Caco-2 (cell line): ENCODE measurements around the gene RPUSD3. TPM values are rescaled to one million over a fixed set of nuclear protein-coding genes. Genes with fewer than 3 reads are reported as not detected.

Source experiments
- BruUV-seq: library from RNA; stranded (reverse); fragments of 400-500 nt; replicated peaks from 2 replicates; lab custom pipeline; 2021; lab: Mats Ljungman, UMichigan
- CTCF ChIA-PET: fragments of 300-600 bp; sonication (Branson Sonifier 250); formaldehyde crosslinking; loops from one replicate; lab custom pipeline; 2022; ENCODE audit warnings: antibody characterized with exemption; lab: Charles Lee
- POLR2A ChIA-PET: fragments of 300-600 bp; sonication (Branson Sonifier 250); formaldehyde crosslinking; loops from one replicate; lab custom pipeline; 2022; ENCODE audit warnings: antibody characterized with exemption; lab: Charles Lee
- DNase-seq, 2 experiments: peaks; one replicate each; pipeline versions ENCODE4 v3.0.0 to v3.0.0-alpha.2; 2020 to 2022
- H3K27me3 ChIP-seq: replicated peaks from 2 replicates; pipeline ENCODE4 v1.6.0; 2011; ENCODE audit warnings: low read length; ENCODE audit not compliant: control insufficient read depth, insufficient read depth
- H3K36me3 ChIP-seq: 2 replicates; pipeline ENCODE4 v1.5.1; 2011; ENCODE audit warnings: low read length; ENCODE audit not compliant: control insufficient read depth, insufficient read depth
- H3K4me1 ChIP-seq: fragments of 250-450 bp; sonication (Bioruptor Pico); 2 replicates; pipeline ENCODE4 v1.5.1; 2020; ENCODE audit warnings: mild to moderate bottlenecking
- H3K4me3 ChIP-seq: 2 replicates; pipeline ENCODE4 v1.5.1; 2011; ENCODE audit warnings: low read depth, mild to moderate bottlenecking, control low read depth, low read length
- H3K9me3 ChIP-seq: fragments of 250-450 bp; sonication (Bioruptor Pico); 2 replicates; pipeline ENCODE4 v1.5.1; 2020; ENCODE audit warnings: mild to moderate bottlenecking, moderate library complexity
- H3K27ac Mint-ChIP-seq: one replicate; pipeline ENCODE4 v1.8.0; 2022; ENCODE audit warnings: mixed read lengths; ENCODE audit not compliant: unreplicated experiment
- H3K27me3 Mint-ChIP-seq: one replicate; pipeline ENCODE4 v1.8.0; 2022; ENCODE audit warnings: mixed read lengths; ENCODE audit not compliant: insufficient read depth, unreplicated experiment
- H3K36me3 Mint-ChIP-seq: one replicate; pipeline ENCODE4 v1.8.0; 2022; ENCODE audit warnings: mild to moderate bottlenecking, mixed read lengths; ENCODE audit not compliant: insufficient read depth, unreplicated experiment
- H3K4me1 Mint-ChIP-seq: one replicate; pipeline ENCODE4 v1.8.0; 2022; ENCODE audit warnings: low read depth, mixed read lengths; ENCODE audit not compliant: unreplicated experiment
- H3K4me3 Mint-ChIP-seq: one replicate; pipeline ENCODE4 v1.8.0; 2022; ENCODE audit warnings: mild to moderate bottlenecking, moderate library complexity, mixed read lengths; ENCODE audit not compliant: unreplicated experiment
- H3K9me3 Mint-ChIP-seq: one replicate; pipeline ENCODE4 v1.8.0; 2022; ENCODE audit warnings: mixed read lengths; ENCODE audit not compliant: unreplicated experiment
- CTCF ChIP-seq, 2 experiments: fragments of 200-600 bp in 1 of 2; IDR thresholded peaks; 1 replicate in 1 of 2; 2 replicates in 1 of 2; pipeline versions ENCODE4 v1.5.1 to v1.8.0; 2011 to 2022; ENCODE audit warnings: antibody characterized with exemption in 1 of 2, control low read depth in 1 of 2, inconsistent platforms in 1 of 2, low read depth in 1 of 2, low read length in 1 of 2, mild to moderate bottlenecking in 1 of 2, moderate library complexity in 1 of 2; ENCODE audit not compliant: insufficient read depth in 1 of 2, severe bottlenecking in 1 of 2, unreplicated experiment in 1 of 2
- intact Hi-C: fragments of 100-400 bp; cut with micrococcal nuclease; formaldehyde crosslinking; loops from one replicate; pipeline ENCODE4 v1.10.0; 2022; ENCODE audit not compliant: unreplicated experiment
- total RNA-seq: library from RNA; stranded (reverse); gene quantifications from 2 replicates; pipeline ENCODE4 v1.2.3, GENCODE V29; 2022

The RPUSD3 gene
- total RNA-seq, 1 experiment from 2014 or later: 61.8 TPM

GRCh38 chr3:9887480-9887879, 43.7 kb upstream of the RPUSD3 start:
- Histone ChIP-seq H3K9me3 (no peaks in the 10 kb centered on the region), H3K4me3 (no peak overlapping the region), H3K27me3 (no peaks in the 10 kb centered on the region), H3K36me3 (peaks cover 3% of the 10 kb centered on the region; the same call in 1 of the 2 replicates), H3K4me1 (peaks cover 17% of the 10 kb centered on the region)
- no peak overlapping the region for H3K27ac Mint-ChIP-seq
- no peaks in the 10 kb centered on the region for H3K27me3 Mint-ChIP-seq
- no peak for DNase-seq
- no peak overlapping the region for H3K4me3 Mint-ChIP-seq
- POLR2A ChIA-PET: no interaction called here
- no peak for TF ChIP-seq CTCF (IDR thresholded peaks at IDR 0.05; ENCODE audit: insufficient read depth in 1 of 2, low read depth in 1 of 2, low read length in 1 of 2, severe bottlenecking in 1 of 2, unreplicated experiment in 1 of 2)
- intact Hi-C loops: no loop called here
- peaks cover 16% of the 10 kb centered on the region for H3K36me3 Mint-ChIP-seq
- H3K4me1 Mint-ChIP-seq: peaks cover 18% of the 10 kb centered on the region
- no TSS peak for BruUV-seq
- H3K9me3 Mint-ChIP-seq: no peaks in the 10 kb centered on the region
- CTCF ChIA-PET: no interaction called here

DNA sequence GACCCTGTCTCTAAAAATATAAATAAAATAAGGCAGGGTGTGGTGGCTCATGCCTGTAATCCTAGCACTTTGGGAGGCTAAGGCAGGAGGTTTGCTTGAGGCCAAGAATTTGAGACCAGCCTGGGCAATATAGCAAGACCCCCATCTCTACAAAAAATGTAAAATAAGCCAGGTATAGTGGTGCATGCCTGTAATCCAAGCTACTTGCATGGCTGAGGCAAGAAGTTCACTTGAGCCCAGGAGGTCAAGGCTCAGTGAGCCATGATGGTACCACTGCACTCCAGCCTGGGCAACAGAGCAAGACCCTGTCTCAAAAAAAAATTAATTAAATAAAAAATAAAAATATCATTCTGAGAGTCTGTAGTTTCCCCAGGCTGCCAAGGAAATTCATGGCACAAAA, 42.5 kb upstream of the RPUSD3 start:
- Histone ChIP-seq H3K9me3 (no peaks in the 10 kb centered on the region), H3K36me3 (no peaks in the 10 kb centered on the region), H3K4me3 (no peak overlapping the region), H3K27me3 (no peaks in the 10 kb centered on the region), H3K4me1 (peaks cover 17% of the 10 kb centered on the region)
- Mint-ChIP-seq H3K27me3 (no peaks in the 10 kb centered on the region), H3K27ac (no peak overlapping the region), H3K36me3 (peaks cover 11% of the 10 kb centered on the region), H3K9me3 (no peaks in the 10 kb centered on the region), H3K4me3 (no peak overlapping the region), H3K4me1 (peaks cover 15% of the 10 kb centered on the region)
- CTCF ChIA-PET: no interaction called here
- no peak for DNase-seq
- no peak for TF ChIP-seq CTCF (IDR thresholded peaks at IDR 0.05; ENCODE audit: insufficient read depth in 1 of 2, low read depth in 1 of 2, low read length in 1 of 2, severe bottlenecking in 1 of 2, unreplicated experiment in 1 of 2)
- no TSS peak for BruUV-seq
- intact Hi-C loops: no loop called here
- POLR2A ChIA-PET: interaction anchor here (0.5 kb wide), 1 partner anchor 46 kb away, joined by 4 read pairs; no protein-coding TSS in a partner anchor

GRCh38 chr3:9884555-9885165, 40.9 kb upstream of the RPUSD3 start:
- Histone ChIP-seq H3K27me3 (no peaks in the 10 kb centered on the region), H3K36me3 (no peaks in the 10 kb centered on the region), H3K4me1 (peaks cover 18% of the 10 kb centered on the region), H3K9me3 (no peaks in the 10 kb centered on the region), H3K4me3 (no peak overlapping the region)
- ChIA-PET CTCF (interaction anchor here (0.7 to 1.3 kb wide), 2 partner anchors 13 to 30 kb away, joined by 3 to 12 read pairs; no protein-coding TSS in a partner anchor), POLR2A (interaction anchor here (0.5 to 2.0 kb wide), 6 partner anchors 10 to 62 kb away, joined by 3 to 16 read pairs (median 5); partner anchors contain the start of genes CRELD1, IL17RE and RPUSD3)
- intact Hi-C loops: loop anchor here (1.0 kb wide), 2 partner anchors 18 to 31 kb away; partner anchors contain the start of gene IL17RE
- Mint-ChIP-seq H3K27ac (peak overlapping the region; percentile 94), H3K9me3 (no peaks in the 10 kb centered on the region), H3K27me3 (no peaks in the 10 kb centered on the region), H3K4me3 (peak overlapping the region; percentile 56), H3K4me1 (peaks cover 25% of the 10 kb centered on the region), H3K36me3 (no peaks in the 10 kb centered on the region)
- peak in 1 of 2 experiments; percentile 21 for TF ChIP-seq CTCF (IDR thresholded peaks at IDR 0.05; ENCODE audit: insufficient read depth in 1 of 2, low read depth in 1 of 2, low read length in 1 of 2, severe bottlenecking in 1 of 2, unreplicated experiment in 1 of 2)
- TSS peak; percentile 100 for BruUV-seq
- peak; percentile 83 to 87 for DNase-seq
